SJSA1 (cell line): ENCODE data around the gene CLCA1. TPM values are rescaled to one million over a fixed set of nuclear protein-coding genes. Genes with fewer than 3 reads are reported as not detected.
A peak's percentile ranks its signal among the peaks of the same experiment; 100 is the strongest.

Experiments used
- DNase-seq, 2 experiments: peaks; one replicate each; pipeline ENCODE4 v3.0.0-alpha.2; 2015 to 2020; ENCODE audit warnings: low spot score in 2 of 2, low read depth in 1 of 2
- H3K27ac ChIP-seq: fragments of 250-450 bp; sonication (Bioruptor Pico); 2 replicates; pipeline ENCODE4 v1.5.1; 2020; ENCODE audit warnings: mild to moderate bottlenecking, moderate library complexity
- H3K27me3 ChIP-seq: fragments of 250-450 bp; sonication (Bioruptor Pico); replicated peaks from 2 replicates; pipeline ENCODE4 v1.5.1; 2020; ENCODE audit warnings: mild to moderate bottlenecking, moderate library complexity
- H3K36me3 ChIP-seq: fragments of 250-450 bp; sonication (Bioruptor Pico); 2 replicates; pipeline ENCODE4 v1.5.1; 2020; ENCODE audit warnings: mild to moderate bottlenecking
- H3K4me1 ChIP-seq: fragments of 250-450 bp; sonication (Bioruptor Pico); replicated peaks from 2 replicates; pipeline ENCODE4 v1.6.1; 2021; ENCODE audit warnings: mild to moderate bottlenecking
- H3K4me3 ChIP-seq: fragments of 250-450 bp; sonication (Bioruptor Pico); 2 replicates; pipeline ENCODE4 v1.5.1; 2020; ENCODE audit warnings: mild to moderate bottlenecking
- H3K9me3 ChIP-seq: fragments of 250-450 bp; sonication (Bioruptor Pico); replicated peaks from 2 replicates; pipeline ENCODE4 v1.5.1; 2020; ENCODE audit warnings: mild to moderate bottlenecking
- total RNA-seq: library from RNA; depleted of rRNA; stranded (reverse); fragments of >200 nt; shearing (Covaris generic); gene quantifications from 2 replicates; pipeline ENCODE4 v1.2.3, GENCODE V29; 2014; rRNA removed

CLCA1 gene, protein sequence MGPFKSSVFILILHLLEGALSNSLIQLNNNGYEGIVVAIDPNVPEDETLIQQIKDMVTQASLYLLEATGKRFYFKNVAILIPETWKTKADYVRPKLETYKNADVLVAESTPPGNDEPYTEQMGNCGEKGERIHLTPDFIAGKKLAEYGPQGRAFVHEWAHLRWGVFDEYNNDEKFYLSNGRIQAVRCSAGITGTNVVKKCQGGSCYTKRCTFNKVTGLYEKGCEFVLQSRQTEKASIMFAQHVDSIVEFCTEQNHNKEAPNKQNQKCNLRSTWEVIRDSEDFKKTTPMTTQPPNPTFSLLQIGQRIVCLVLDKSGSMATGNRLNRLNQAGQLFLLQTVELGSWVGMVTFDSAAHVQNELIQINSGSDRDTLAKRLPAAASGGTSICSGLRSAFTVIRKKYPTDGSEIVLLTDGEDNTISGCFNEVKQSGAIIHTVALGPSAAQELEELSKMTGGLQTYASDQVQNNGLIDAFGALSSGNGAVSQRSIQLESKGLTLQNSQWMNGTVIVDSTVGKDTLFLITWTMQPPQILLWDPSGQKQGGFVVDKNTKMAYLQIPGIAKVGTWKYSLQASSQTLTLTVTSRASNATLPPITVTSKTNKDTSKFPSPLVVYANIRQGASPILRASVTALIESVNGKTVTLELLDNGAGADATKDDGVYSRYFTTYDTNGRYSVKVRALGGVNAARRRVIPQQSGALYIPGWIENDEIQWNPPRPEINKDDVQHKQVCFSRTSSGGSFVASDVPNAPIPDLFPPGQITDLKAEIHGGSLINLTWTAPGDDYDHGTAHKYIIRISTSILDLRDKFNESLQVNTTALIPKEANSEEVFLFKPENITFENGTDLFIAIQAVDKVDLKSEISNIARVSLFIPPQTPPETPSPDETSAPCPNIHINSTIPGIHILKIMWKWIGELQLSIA
- not detected in 2 replicates for total RNA-seq

DNA sequence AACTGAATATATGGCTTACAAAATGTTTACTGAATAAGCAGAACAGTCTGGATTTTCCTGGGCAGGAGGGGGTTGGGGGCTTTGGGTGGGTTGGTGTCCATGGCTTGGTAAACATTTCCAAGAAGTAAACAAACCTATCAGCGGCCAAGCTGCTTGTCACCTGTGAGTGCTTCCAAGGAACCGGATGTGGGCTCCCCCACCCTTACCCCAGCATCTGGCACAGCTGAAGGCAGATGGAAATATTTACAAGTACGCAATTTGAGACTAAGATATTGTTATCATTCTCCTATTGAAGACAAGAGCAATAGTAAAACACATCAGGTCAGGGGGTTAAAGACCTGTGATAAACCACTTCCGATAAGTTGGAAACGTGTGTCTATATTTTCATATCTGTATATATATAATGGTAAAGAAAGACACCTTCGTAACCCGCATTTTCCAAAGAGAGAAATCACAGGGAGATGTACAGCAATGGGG, at the start of gene CLCA1:
Gene CLCA1 (plus strand): TSS at position 427 of the 477 bp plus-strand sequence. CDS start 45 bp downstream, at position 472.
- Histone ChIP-seq H3K4me3 (no peak within 1 kb of the TSS), H3K27ac (no peak within 1 kb of the TSS), H3K9me3 (no peaks in the 10 kb centered on the region), H3K27me3 (no peaks in the 10 kb centered on the region), H3K4me1 (no peaks in the 10 kb centered on the region), H3K36me3 (no peaks in the 10 kb centered on the region)
- no peak for DNase-seq

DNA sequence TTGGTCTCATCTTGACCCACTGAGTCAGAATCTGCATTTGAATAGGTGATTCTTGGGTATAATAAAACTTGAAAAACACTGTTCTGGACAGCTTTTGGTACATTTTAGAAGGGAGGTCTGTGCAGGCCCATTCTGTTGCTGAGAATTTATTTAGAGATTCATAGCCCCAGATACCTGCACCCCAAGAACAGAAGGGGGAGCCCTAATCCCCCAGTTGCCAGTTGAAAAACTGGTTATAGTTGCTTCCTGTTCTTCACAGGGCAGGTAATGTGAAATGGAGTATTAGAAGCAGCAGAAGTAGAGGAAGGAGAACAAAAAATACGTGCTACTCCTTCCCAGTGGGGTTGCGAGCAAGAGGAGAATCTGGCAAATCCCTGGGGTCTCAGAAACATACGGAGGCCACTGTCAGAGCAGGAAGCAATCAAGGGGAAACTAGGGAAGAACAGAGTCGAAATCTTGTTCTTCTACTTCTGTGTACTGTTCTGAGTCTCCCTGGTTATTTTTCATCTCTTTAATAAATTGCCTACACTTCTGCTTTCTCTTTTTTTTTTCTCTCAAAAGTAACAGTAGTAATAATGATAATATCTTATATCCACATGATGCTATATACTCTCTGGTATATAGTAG, 49.3 kb upstream of the CLCA1 start:
- Histone ChIP-seq H3K27me3 (no peaks in the 10 kb centered on the region), H3K9me3 (no peaks in the 10 kb centered on the region)
- DNase-seq, result no peak

DNA sequence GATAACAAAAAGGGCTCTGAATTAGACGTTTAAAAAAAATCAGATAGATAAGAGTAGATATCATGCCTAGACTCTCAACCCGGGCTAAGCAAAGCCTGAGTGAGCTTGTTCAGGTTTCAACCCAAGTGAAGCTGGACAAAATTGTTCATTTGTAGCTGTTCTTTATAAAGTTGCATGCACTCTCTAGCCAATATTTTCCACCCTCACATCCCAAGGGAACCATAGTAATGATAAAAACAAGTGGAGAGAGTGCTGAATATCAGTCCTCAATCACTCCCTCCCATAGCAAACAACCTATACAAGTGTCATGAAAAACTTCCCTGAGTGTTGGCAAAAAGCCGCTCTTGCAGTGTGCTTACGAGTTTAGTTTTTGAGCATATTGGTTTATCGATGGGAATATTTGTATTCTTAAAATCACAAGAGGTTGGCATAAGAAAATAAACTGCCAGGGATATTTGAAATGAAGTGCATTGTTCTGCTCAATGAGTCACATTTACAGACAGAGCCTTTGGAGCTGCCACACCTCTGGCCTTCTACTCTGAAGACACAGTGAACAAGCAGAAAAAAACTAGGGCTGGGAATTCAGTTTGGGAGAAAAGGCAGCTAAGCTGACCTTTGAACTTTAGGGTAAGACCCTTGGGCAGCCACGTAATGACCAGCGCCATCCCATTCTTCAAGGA, 47.0 kb upstream of the CLCA1 start:
- no peaks in the 10 kb centered on the region for H3K9me3 ChIP-seq
- H3K27me3 ChIP-seq, result no peaks in the 10 kb centered on the region
- H3K4me3 ChIP-seq, result no peak overlapping the region
- peak in 1 of 2 experiments; percentile 9 for DNase-seq
- no peaks in the 10 kb centered on the region for H3K36me3 ChIP-seq
- H3K27ac ChIP-seq, result no peak overlapping the region
- H3K4me1 ChIP-seq, result peaks cover 25% of the 10 kb centered on the region

More for the DNA sequence above, 49.3 kb upstream of the CLCA1 start:
- H3K27ac ChIP-seq, result no peak overlapping the region
- H3K4me3 ChIP-seq, result no peak overlapping the region
- H3K36me3 ChIP-seq, result no peaks in the 10 kb centered on the region
- H3K4me1 ChIP-seq, result peaks cover 25% of the 10 kb centered on the region

DNA sequence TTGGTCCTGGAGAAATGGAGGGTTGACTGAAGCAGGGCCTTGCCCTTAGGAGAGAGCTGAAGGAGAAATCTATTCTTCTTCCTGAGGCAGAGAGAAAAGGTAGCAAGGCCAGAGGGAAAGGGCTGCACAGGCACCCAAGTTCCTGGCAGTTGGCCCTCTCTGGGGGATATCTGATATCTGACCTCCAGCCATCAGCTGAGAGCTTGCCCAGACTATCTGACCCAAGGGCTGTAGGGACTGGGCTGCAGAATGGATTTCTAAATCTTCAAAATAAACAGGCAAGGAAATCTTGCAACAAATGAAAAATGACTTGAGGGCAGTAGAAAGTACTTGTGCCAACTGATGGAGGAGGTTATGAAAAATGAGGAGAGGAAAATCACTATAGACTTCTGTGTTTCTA, 45.3 kb upstream of the CLCA1 start:
- H3K27ac ChIP-seq, result no peak overlapping the region
- no peaks in the 10 kb centered on the region for H3K9me3 ChIP-seq
- no peak for DNase-seq
- peaks cover 19% of the 10 kb centered on the region for H3K4me1 ChIP-seq
- H3K27me3 ChIP-seq, result no peaks in the 10 kb centered on the region
- H3K36me3 ChIP-seq, result no peaks in the 10 kb centered on the region
- H3K4me3 ChIP-seq, result no peak overlapping the region

DNA sequence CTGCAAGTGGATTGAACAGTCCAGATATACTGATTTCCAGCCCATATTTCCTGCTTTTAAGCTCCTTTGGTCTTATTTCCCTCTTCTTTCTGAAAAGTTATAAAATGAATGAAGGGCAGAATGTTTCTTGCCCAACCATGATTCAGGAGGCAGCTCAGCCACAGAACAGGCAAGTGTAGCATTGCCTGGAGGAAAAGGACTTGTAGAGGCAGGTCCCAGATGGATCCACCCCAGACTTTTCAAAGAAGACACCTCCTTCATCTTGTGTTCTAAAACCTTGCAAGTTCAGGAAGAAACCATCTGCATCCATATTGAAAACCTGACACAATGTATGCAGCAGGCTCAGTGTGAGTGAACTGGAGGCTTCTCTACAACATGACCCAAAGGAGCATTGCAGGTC, 44.9 kb upstream of the CLCA1 start, which contains the start of gene CLCA2:
Gene CLCA2 (plus strand): TSS at position 299 of the 400 bp plus-strand sequence. CDS start 77 bp downstream, at position 376.
- H3K27me3 ChIP-seq, result no peaks in the 10 kb centered on the region
- H3K4me1 ChIP-seq, result peaks cover 16% of the 10 kb centered on the region; the same call in 1 of the 2 replicates
- no peaks in the 10 kb centered on the region for H3K9me3 ChIP-seq
- no peak for DNase-seq
- no peak within 1 kb of the TSS for H3K27ac ChIP-seq
- H3K4me3 ChIP-seq, result no peak within 1 kb of the TSS
- no peaks in the 10 kb centered on the region for H3K36me3 ChIP-seq

DNA sequence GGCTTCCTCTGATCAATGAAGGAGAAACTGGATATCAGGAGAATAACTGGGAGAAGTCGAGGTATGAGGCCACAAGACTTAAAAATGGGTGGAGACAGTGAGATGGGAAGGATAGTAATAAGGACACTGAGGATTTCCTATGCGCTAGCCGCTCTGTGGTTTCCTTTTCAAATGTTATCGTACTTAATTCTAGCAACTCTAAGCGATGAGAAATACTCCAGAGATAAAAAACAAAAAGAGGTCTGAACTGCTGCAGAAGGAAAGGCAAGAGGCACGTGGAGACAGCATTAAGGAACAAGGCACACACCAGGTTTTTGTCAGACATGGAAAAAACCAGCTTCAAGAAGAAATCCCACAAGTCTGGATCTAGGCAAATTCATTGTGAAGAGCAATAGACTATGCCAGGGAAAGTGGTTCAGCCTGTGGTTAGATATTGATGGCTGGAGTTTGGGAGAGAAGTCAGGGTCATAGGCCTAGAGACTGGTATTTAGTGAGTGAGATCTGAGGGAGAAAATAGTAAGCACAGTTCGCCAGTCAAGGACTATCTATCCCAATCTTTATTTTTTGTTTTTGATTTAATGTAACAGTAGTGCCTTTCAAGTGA, 39.5 kb upstream of the CLCA1 start:
- Histone ChIP-seq H3K36me3 (no peaks in the 10 kb centered on the region), H3K27ac (no peak overlapping the region), H3K9me3 (no peaks in the 10 kb centered on the region), H3K4me1 (peaks cover 9% of the 10 kb centered on the region), H3K27me3 (no peaks in the 10 kb centered on the region), H3K4me3 (no peak overlapping the region)
- DNase-seq, result no peak

DNA sequence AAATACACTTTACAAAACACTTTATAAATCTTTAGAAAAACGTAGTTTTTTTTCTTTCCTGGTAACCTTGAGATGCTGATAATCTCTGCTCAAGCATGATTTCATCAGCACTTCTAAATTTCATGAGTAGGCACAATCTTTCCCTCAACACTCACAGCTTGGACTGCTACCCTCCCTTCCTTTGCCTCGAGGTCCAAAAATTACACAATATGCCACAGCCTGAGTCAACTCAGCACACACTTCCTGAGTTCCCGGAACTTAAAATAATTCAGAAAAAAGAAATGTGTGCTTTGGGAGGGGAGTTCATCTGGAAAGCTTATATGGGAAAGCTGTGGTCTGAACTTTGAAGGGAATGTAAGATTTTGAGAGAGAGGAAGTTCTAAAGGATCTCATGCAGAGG, 38.9 kb upstream of the CLCA1 start:
- H3K4me1 ChIP-seq, result peaks cover 9% of the 10 kb centered on the region
- no peaks in the 10 kb centered on the region for H3K36me3 ChIP-seq
- H3K27ac ChIP-seq, result no peak overlapping the region
- H3K9me3 ChIP-seq, result no peaks in the 10 kb centered on the region
- H3K4me3 ChIP-seq, result no peak overlapping the region
- peak in 1 of 2 experiments; percentile 18 for DNase-seq
- no peaks in the 10 kb centered on the region for H3K27me3 ChIP-seq

DNA sequence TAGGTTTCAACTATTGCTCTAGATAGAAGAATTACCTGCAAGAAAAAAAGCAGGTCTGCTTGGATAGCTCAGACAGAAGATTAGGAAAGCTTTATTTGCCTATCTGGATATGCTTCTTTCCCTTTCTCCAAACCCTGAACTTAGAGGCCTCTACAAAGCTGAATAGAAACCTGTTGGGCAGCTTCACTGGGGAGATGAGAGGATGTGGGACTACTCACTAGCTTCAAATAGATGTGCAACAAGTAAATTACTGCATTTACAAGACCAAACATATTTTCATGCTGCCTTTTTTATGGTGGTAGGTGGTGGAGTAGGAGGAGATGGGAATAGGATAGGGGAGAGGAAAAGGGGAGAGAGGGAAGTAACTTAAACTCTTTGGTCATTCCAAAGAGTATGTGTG, 38.4 kb upstream of the CLCA1 start:
- Histone ChIP-seq H3K4me3 (no peak overlapping the region), H3K27me3 (no peaks in the 10 kb centered on the region), H3K9me3 (no peaks in the 10 kb centered on the region), H3K27ac (no peak overlapping the region; the same call in 1 of the 2 replicates), H3K36me3 (no peaks in the 10 kb centered on the region), H3K4me1 (peaks cover 9% of the 10 kb centered on the region)
- no peak for DNase-seq

DNA sequence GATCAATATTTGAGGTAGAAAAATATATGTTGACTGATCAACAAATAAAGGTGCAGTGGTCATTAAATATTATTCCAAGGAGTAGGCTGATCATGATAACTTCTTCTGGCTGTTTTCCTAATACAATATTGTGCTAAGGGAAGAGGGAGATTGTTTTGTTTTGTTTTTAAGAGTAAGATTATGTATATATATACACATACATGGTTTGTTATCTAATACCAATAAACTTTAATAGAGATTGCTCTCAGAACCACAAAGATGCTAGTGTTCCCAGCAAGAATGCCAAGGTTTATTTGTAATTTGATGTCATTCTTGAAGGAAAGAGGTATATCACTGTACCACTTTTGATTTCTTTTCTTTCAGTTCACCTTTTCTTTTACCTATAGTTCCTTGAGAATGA, 34.7 kb upstream of the CLCA1 start:
- Histone ChIP-seq H3K9me3 (no peaks in the 10 kb centered on the region), H3K4me3 (no peak overlapping the region), H3K27ac (no peak overlapping the region), H3K36me3 (no peaks in the 10 kb centered on the region), H3K4me1 (peaks cover 9% of the 10 kb centered on the region), H3K27me3 (peaks cover 4% of the 10 kb centered on the region; the same call in 1 of the 2 replicates)
- no peak for DNase-seq

DNA sequence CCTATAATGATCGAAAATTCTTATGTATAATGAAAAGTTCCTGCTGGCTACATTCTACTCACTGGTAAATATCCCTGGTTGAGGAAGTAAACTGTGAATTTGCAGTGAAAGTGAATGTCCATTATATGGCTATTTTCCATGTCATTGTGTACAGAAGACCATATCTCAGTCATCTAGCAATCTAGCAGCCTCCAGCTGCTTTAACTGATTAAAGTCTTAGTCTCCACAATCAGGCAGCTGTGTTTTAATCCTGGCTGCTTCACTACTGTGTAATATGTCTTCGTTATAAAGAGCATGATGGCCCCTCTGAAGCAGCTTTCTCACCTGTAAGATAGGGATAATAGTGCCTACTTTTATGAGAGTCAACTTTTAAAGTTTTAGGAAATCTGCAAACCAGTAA, 33.4 kb upstream of the CLCA1 start:
- H3K9me3 ChIP-seq, result no peaks in the 10 kb centered on the region
- no peak for DNase-seq
- H3K4me3 ChIP-seq, result no peak overlapping the region
- H3K27ac ChIP-seq, result no peak overlapping the region
- no peaks in the 10 kb centered on the region for H3K36me3 ChIP-seq
- peaks cover under 1% of the 10 kb centered on the region for H3K4me1 ChIP-seq
- H3K27me3 ChIP-seq, result peaks cover 8% of the 10 kb centered on the region; the same call in 1 of the 2 replicates

DNA sequence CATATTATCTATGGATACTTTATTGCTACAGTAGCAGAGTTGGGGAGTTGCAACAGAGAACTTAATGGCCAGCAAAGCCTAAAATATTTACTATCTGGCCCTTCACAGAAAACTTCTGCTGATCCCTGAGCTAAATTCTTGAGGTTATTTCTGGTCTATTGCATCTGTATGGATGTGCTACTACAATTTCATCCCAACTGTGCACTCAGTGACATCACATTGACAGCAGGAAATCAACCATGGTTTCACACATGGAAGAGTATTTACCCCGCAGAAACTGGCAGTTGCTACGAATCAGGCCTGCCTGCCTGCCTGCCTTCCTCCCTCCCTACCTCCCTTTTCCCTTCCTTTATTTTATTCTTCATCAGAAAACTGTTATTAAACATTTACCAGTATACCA, 32.7 kb upstream of the CLCA1 start:
- Histone ChIP-seq H3K27me3 (peaks cover 8% of the 10 kb centered on the region; the same call in 1 of the 2 replicates), H3K27ac (no peak overlapping the region), H3K9me3 (no peaks in the 10 kb centered on the region), H3K36me3 (no peaks in the 10 kb centered on the region), H3K4me3 (no peak overlapping the region), H3K4me1 (no peaks in the 10 kb centered on the region)
- DNase-seq, result no peak

DNA sequence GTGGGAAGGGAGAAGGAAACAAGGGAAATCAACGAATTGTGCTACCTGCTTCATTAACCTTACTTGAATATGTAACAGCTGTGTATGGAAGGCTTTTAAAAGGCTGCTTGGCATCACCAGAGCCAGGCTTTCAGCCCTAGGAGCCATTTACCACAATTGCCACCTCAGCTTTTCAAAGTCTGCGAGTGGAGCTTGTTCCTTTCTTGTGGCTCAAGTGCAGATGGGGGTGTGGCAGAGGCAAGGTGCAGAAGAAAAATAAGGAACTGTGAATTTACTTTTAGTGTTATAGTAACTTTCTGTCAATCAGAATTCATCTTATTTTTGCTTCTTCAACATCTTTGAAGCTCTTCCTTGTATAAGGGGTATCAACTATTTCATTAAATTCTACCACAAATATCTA, 27.1 kb upstream of the CLCA1 start:
- Histone ChIP-seq H3K4me3 (no peak overlapping the region), H3K36me3 (no peaks in the 10 kb centered on the region), H3K4me1 (no peaks in the 10 kb centered on the region), H3K27me3 (peaks cover 8% of the 10 kb centered on the region; the same call in 1 of the 2 replicates), H3K27ac (no peak overlapping the region), H3K9me3 (no peaks in the 10 kb centered on the region)
- DNase-seq, result no peak
